ENCODE results near the gene DPRX.
"Not testable (repeated sequence)": the region's sequence is repeated elsewhere in the genome, so short reads cannot be mapped to it uniquely, and the experiment has no call there.

The DPRX gene

GRCh38 chr19:53664760-53665159 is 33.0 kb downstream of the DPRX start:
- Histone ChIP-seq H3K4me1 (ENCODE audit: control extremely low read depth in 1 of 4, control insufficient read depth in 4 of 4, insufficient read depth in 4 of 4, low read length in 3 of 4) (no peaks in the 10 kb centered on the region), H3K4me3 (ENCODE audit: control insufficient read depth in 1 of 7, extremely low read depth in 1 of 7, insufficient read depth in 4 of 7, low read depth in 2 of 7, low read length in 6 of 7) (no peak overlapping the region), H3K36me3 (ENCODE audit: control insufficient read depth in 4 of 4, insufficient read depth in 4 of 4, low read length in 3 of 4) (no peaks in the 10 kb centered on the region), H3K27me3 (replicated peaks in 2 of 5; ENCODE audit: control insufficient read depth in 4 of 5, insufficient read depth in 5 of 5, low read length in 4 of 5) (no peaks in the 10 kb centered on the region), H3K9me3 (ENCODE audit: control extremely low read depth in 1 of 5, control insufficient read depth in 4 of 5, insufficient read depth in 2 of 5, low read depth in 1 of 5, low read length in 4 of 5) (no peaks in the 10 kb centered on the region), H3K27ac (ENCODE audit: insufficient read depth in 1 of 2, low read depth in 1 of 2, low read length in 2 of 2, poor library complexity in 1 of 2, severe bottlenecking in 2 of 2) (no peak overlapping the region)
- 83% methylated on average over 1 of the region's 2 CpGs for WGBS (ENCODE audit: insufficient coverage)
- ChIA-PET CTCF (interaction anchor here (1.1 kb wide), 1 partner anchor 72 kb away, joined by 5 read pairs; no protein-coding TSS in a partner anchor), POLR2A (no interaction called here)
- DNase-seq: no peak

- POLR2A ChIA-PET; H3K9me3 ChIP-seq (ENCODE audit: control extremely low read depth in 1 of 5, control insufficient read depth in 4 of 5, insufficient read depth in 2 of 5, low read depth in 1 of 5, low read length in 4 of 5); DNase-seq; H3K36me3 ChIP-seq (ENCODE audit: control insufficient read depth in 4 of 4, insufficient read depth in 4 of 4, low read length in 3 of 4); CTCF ChIA-PET; H3K27ac ChIP-seq (ENCODE audit: insufficient read depth in 1 of 2, low read depth in 1 of 2, low read length in 2 of 2, poor library complexity in 1 of 2, severe bottlenecking in 2 of 2); H3K4me1 ChIP-seq (ENCODE audit: control extremely low read depth in 1 of 4, control insufficient read depth in 4 of 4, insufficient read depth in 4 of 4, low read length in 3 of 4); H3K27me3 ChIP-seq (replicated peaks in 2 of 5; ENCODE audit: control insufficient read depth in 4 of 5, insufficient read depth in 5 of 5, low read length in 4 of 5); H3K4me3 ChIP-seq (ENCODE audit: control insufficient read depth in 1 of 7, extremely low read depth in 1 of 7, insufficient read depth in 4 of 7, low read depth in 2 of 7, low read length in 6 of 7): not testable (repeated sequence)
- WGBS (ENCODE audit: insufficient coverage): no CpG with 5 or more reads among the region's 3 CpGs
Measured at GRCh38 chr19:53666331-53666730, 34.5 kb downstream of the DPRX start.

GRCh38 chr19:53668804-53669203 is 37.0 kb downstream of the DPRX start:
- H3K36me3 ChIP-seq (ENCODE audit: control insufficient read depth in 4 of 4, insufficient read depth in 4 of 4, low read length in 3 of 4); DNase-seq; H3K27me3 ChIP-seq (replicated peaks in 2 of 5; ENCODE audit: control insufficient read depth in 4 of 5, insufficient read depth in 5 of 5, low read length in 4 of 5); POLR2A ChIA-PET; H3K27ac ChIP-seq (ENCODE audit: insufficient read depth in 1 of 2, low read depth in 1 of 2, low read length in 2 of 2, poor library complexity in 1 of 2, severe bottlenecking in 2 of 2); H3K4me3 ChIP-seq (ENCODE audit: control insufficient read depth in 1 of 7, extremely low read depth in 1 of 7, insufficient read depth in 4 of 7, low read depth in 2 of 7, low read length in 6 of 7); H3K4me1 ChIP-seq (ENCODE audit: control extremely low read depth in 1 of 4, control insufficient read depth in 4 of 4, insufficient read depth in 4 of 4, low read length in 3 of 4); H3K9me3 ChIP-seq (ENCODE audit: control extremely low read depth in 1 of 5, control insufficient read depth in 4 of 5, insufficient read depth in 2 of 5, low read depth in 1 of 5, low read length in 4 of 5): not testable (repeated sequence)
- 100% methylated on average over 3 of the region's 3 CpGs for WGBS (ENCODE audit: insufficient coverage)
- CTCF ChIA-PET: interaction anchor here (1.1 kb wide), 1 partner anchor 10 kb away, joined by 6 read pairs; no protein-coding TSS in a partner anchor

GRCh38 chr19:53670345-53670744 is 38.5 kb downstream of the DPRX start:
- Histone ChIP-seq H3K27ac (ENCODE audit: insufficient read depth in 1 of 2, low read depth in 1 of 2, low read length in 2 of 2, poor library complexity in 1 of 2, severe bottlenecking in 2 of 2) (no peak overlapping the region), H3K4me3 (ENCODE audit: control insufficient read depth in 1 of 7, extremely low read depth in 1 of 7, insufficient read depth in 4 of 7, low read depth in 2 of 7, low read length in 6 of 7) (no peak overlapping the region), H3K27me3 (replicated peaks in 2 of 5; ENCODE audit: control insufficient read depth in 4 of 5, insufficient read depth in 5 of 5, low read length in 4 of 5) (no peaks in the 10 kb centered on the region), H3K4me1 (ENCODE audit: control extremely low read depth in 1 of 4, control insufficient read depth in 4 of 4, insufficient read depth in 4 of 4, low read length in 3 of 4) (no peaks in the 10 kb centered on the region), H3K36me3 (ENCODE audit: control insufficient read depth in 4 of 4, insufficient read depth in 4 of 4, low read length in 3 of 4) (no peaks in the 10 kb centered on the region), H3K9me3 (ENCODE audit: control extremely low read depth in 1 of 5, control insufficient read depth in 4 of 5, insufficient read depth in 2 of 5, low read depth in 1 of 5, low read length in 4 of 5) (no peaks in the 10 kb centered on the region)
- POLR2A ChIA-PET: no interaction called here
- no peak for DNase-seq
- CTCF ChIA-PET: no interaction called here
- WGBS (ENCODE audit: insufficient coverage): 93% methylated on average over 5 of the region's 5 CpGs

- ChIA-PET POLR2A (no interaction called here), CTCF (no interaction called here)
- DNase-seq: peak in 1 of 3 donors; percentile 6
- Histone ChIP-seq H3K4me1 (ENCODE audit: control extremely low read depth in 1 of 4, control insufficient read depth in 4 of 4, insufficient read depth in 4 of 4, low read length in 3 of 4) (no peaks in the 10 kb centered on the region), H3K4me3 (ENCODE audit: control insufficient read depth in 1 of 7, extremely low read depth in 1 of 7, insufficient read depth in 4 of 7, low read depth in 2 of 7, low read length in 6 of 7) (no peak overlapping the region), H3K27me3 (replicated peaks in 2 of 5; ENCODE audit: control insufficient read depth in 4 of 5, insufficient read depth in 5 of 5, low read length in 4 of 5) (no peaks in the 10 kb centered on the region), H3K36me3 (ENCODE audit: control insufficient read depth in 4 of 4, insufficient read depth in 4 of 4, low read length in 3 of 4) (no peaks in the 10 kb centered on the region), H3K27ac (ENCODE audit: insufficient read depth in 1 of 2, low read depth in 1 of 2, low read length in 2 of 2, poor library complexity in 1 of 2, severe bottlenecking in 2 of 2) (no peak overlapping the region), H3K9me3 (ENCODE audit: control extremely low read depth in 1 of 5, control insufficient read depth in 4 of 5, insufficient read depth in 2 of 5, low read depth in 1 of 5, low read length in 4 of 5) (no peaks in the 10 kb centered on the region)
- WGBS (ENCODE audit: insufficient coverage): 42% methylated on average over 3 of the region's 3 CpGs
Measured at GRCh38 chr19:53671663-53672062, 39.9 kb downstream of the DPRX start.
